Activated T-helper 1 cell treated with anti-CD3 and anti-CD28 coated beads, Interleukin-12 subunit alpha, Interleukin-12 subunit beta, Interleukin-2, Interleukin-4 antibody, amounts not matched to agents 30 ng/mL and 10 ng/mL and 1 ng/mL, durations not matched to agents 14 hours and 24 hours and 36 hours (primary cell): Measurements from ENCODE around the gene STX16. TPM values are rescaled to one million over a fixed set of nuclear protein-coding genes. Genes with fewer than 3 reads are reported as not detected.
"Not testable (repeated sequence)": the region's sequence is repeated elsewhere in the genome, so short reads cannot be mapped to it uniquely, and the experiment has no call there.

Source experiments
- DNase-seq: peaks from one replicate; pipeline ENCODE4 v3.0.0; 2021; ENCODE audit warnings: low spot score
- H3K27ac Mint-ChIP-seq: one replicate; pipeline ENCODE4 v1.8.0; 2021; ENCODE audit warnings: mild to moderate bottlenecking, mixed read lengths
- H3K27me3 Mint-ChIP-seq: one replicate; pipeline ENCODE4 v1.8.0; 2022; ENCODE audit warnings: mild to moderate bottlenecking, moderate library complexity, mixed read lengths; ENCODE audit not compliant: insufficient read depth
- H3K36me3 Mint-ChIP-seq: one replicate; pipeline ENCODE4 v1.8.0; 2021; ENCODE audit warnings: low read depth, mixed read lengths
- H3K4me1 Mint-ChIP-seq: one replicate; pipeline ENCODE4 v1.8.0; 2021; ENCODE audit warnings: low read depth, mixed read lengths
- H3K4me3 Mint-ChIP-seq: one replicate; pipeline ENCODE4 v1.8.0; 2021; ENCODE audit warnings: mild to moderate bottlenecking, moderate library complexity, mixed read lengths
- H3K9me3 Mint-ChIP-seq: one replicate; pipeline ENCODE4 v1.8.0; 2021; ENCODE audit warnings: mixed read lengths
- intact Hi-C: fragments of 100-400 bp; cut with micrococcal nuclease; formaldehyde crosslinking; loops from one replicate; pipeline ENCODE4 v1.15.1; 2024
- total RNA-seq: library from RNA; stranded (reverse); gene quantifications from 2 replicates; pipeline ENCODE4 v1.2.3, GENCODE V29; 2022

Gene STX16
- total RNA-seq, 1 donor from 2014 or later = 99.9 TPM

- intact Hi-C loops = no loop called here
- Mint-ChIP-seq H3K4me1 (no peaks in the 10 kb centered on the region), H3K9me3 (peaks cover 8% of the 10 kb centered on the region), H3K27me3 (peaks cover 24% of the 10 kb centered on the region), H3K4me3 (no peak overlapping the region), H3K36me3 (no peaks in the 10 kb centered on the region), H3K27ac (no peak overlapping the region)
- DNase-seq = no peak
Measured at GRCh38 chr20:58720890-58721289, 69.8 kb downstream of the STX16 start.

- DNase-seq = no peak
- H3K36me3 Mint-ChIP-seq = no peaks in the 10 kb centered on the region
- peaks cover 28% of the 10 kb centered on the region for H3K27me3 Mint-ChIP-seq
- H3K27ac Mint-ChIP-seq = no peak overlapping the region
- H3K9me3 Mint-ChIP-seq = peaks cover 8% of the 10 kb centered on the region
- H3K4me1 Mint-ChIP-seq = no peaks in the 10 kb centered on the region
- intact Hi-C loops = no loop called here
- no peak overlapping the region for H3K4me3 Mint-ChIP-seq
Measured at GRCh38 chr20:58721951-58722778, 71.1 kb downstream of the STX16 start.

GRCh38 chr20:58722877-58723627, 72.0 kb downstream of the STX16 start:
- Mint-ChIP-seq H3K9me3 (peaks cover 8% of the 10 kb centered on the region), H3K4me3 (no peak overlapping the region), H3K4me1 (no peaks in the 10 kb centered on the region), H3K27ac (no peak overlapping the region), H3K36me3 (no peaks in the 10 kb centered on the region), H3K27me3 (peaks cover 36% of the 10 kb centered on the region)
- intact Hi-C loops = no loop called here
- DNase-seq = no peak

- H3K36me3 Mint-ChIP-seq = no peaks in the 10 kb centered on the region
- H3K27me3 Mint-ChIP-seq = peaks cover 37% of the 10 kb centered on the region
- no peak for DNase-seq
Measured at GRCh38 chr20:58723628-58723984, 72.5 kb downstream of the STX16 start.

GRCh38 chr20:58726156-58726555, 75.1 kb downstream of the STX16 start:
- H3K27me3 Mint-ChIP-seq = peaks cover 47% of the 10 kb centered on the region
- not testable (repeated sequence) for H3K4me1 Mint-ChIP-seq, H3K4me3 Mint-ChIP-seq

More at GRCh38 chr20:58723628-58723984, 72.5 kb downstream of the STX16 start:
- Mint-ChIP-seq H3K9me3 (peaks cover 8% of the 10 kb centered on the region), H3K4me3 (no peak overlapping the region), H3K4me1 (no peaks in the 10 kb centered on the region), H3K27ac (no peak overlapping the region)
- intact Hi-C loops = no loop called here

More at GRCh38 chr20:58726156-58726555, 75.1 kb downstream of the STX16 start:
- H3K27ac Mint-ChIP-seq, DNase-seq, H3K36me3 Mint-ChIP-seq, intact Hi-C loops, H3K9me3 Mint-ChIP-seq: not testable (repeated sequence)

Other genes starting within 250 kb of the STX16 start
- gene APCDD1L, start 135.9 kb upstream of the STX16 start, total RNA-seq = not detected in 2 replicates
- gene NPEPL1, start 41.5 kb downstream of the STX16 start, total RNA-seq = 20.6 and 22.9 TPM in 2 replicates
- 1.4 and 1.7 TPM in 2 replicates for gene GNAS-AS1, start 199.6 kb downstream of the STX16 start, total RNA-seq
- 498 and 505 TPM in 2 replicates for gene GNAS, start 201.4 kb downstream of the STX16 start, total RNA-seq